K562 (cell line): ENCODE data around the gene SCAMP3. TPM values are rescaled to one million over a fixed set of nuclear protein-coding genes. Genes with fewer than 3 reads are reported as not detected.

Experiments
- ETV1 ChIP-seq: fragments of 450-650 bp; conservative IDR thresholded peaks from 2 replicates; pipeline ENCODE4 v1.6.1; 2016; ENCODE audit warnings: missing genetic modification characterization, control low read depth, low read depth, missing compliant biosample characterization
- FOSL1 ChIP-seq: fragments of 200-800 bp; sonication (Bioruptor generic); conservative IDR thresholded peaks from 2 replicates; pipeline ENCODE4 v1.6.1; 2016; ENCODE audit warnings: missing genetic modification characterization, missing compliant biosample characterization
- KDM2B ChIP-seq: fragments of 250-450 bp; sonication (Bioruptor Pico); IDR thresholded peaks from 2 replicates; pipeline ENCODE4 v1.8.0; 2021; ENCODE audit warnings: mild to moderate bottlenecking, moderate library complexity
- MED1 ChIP-seq: sonication (generic); formaldehyde crosslinking; IDR thresholded peaks from 2 replicates; pipeline ENCODE4 v1.8.1; 2023; ENCODE audit warnings: missing genetic modification reagents, borderline replicate concordance
- NR1H2 ChIP-seq: sonication (generic); formaldehyde crosslinking; IDR thresholded peaks from 2 replicates; pipeline ENCODE4 v1.4.0; 2020; ENCODE audit warnings: mild to moderate bottlenecking, missing genetic modification reagents
- PTRF ChIP-seq: fragments of 450-650 bp; IDR thresholded peaks from 2 replicates; pipeline ENCODE4 v1.6.1; 2016; ENCODE audit warnings: mild to moderate bottlenecking, missing genetic modification characterization, missing compliant biosample characterization
- ZBTB11 ChIP-seq, 3 experiments: fragments of 200-800 bp in 1 of 3; fragments of 250-450 bp in 1 of 3; fragments of 450-650 bp in 1 of 3; sonication (Bioruptor Pico) in 1 of 3; sonication (Bioruptor generic) in 1 of 3; formaldehyde crosslinking in 1 of 3; IDR thresholded peaks; 2 replicates each; pipeline versions ENCODE4 v1.6.1 to v1.8.0; 2016 to 2022; ENCODE audit warnings: mild to moderate bottlenecking in 2 of 3, missing genetic modification characterization in 2 of 3, missing compliant biosample characterization in 1 of 3, moderate library complexity in 1 of 3
- ZNF318 ChIP-seq, 2 experiments: fragments of 450-650 bp; IDR thresholded peaks; 2 replicates each; pipeline ENCODE4 v1.6.1; 2016; ENCODE audit warnings: mild to moderate bottlenecking in 2 of 2, borderline replicate concordance in 1 of 2, low read depth in 1 of 2, moderate library complexity in 1 of 2
- polyA plus RNA-seq, 8 experiments: library from polyadenylated mRNA; depleted of rRNA in 4 of 8; stranded (reverse) in 5 of 8; unstranded in 3 of 8; fragments of >200 nt; fragmentation: Nextera tagmentation in 2 of 8; fragmentation: Illumina TruSeq in 1 of 8; extraction: Ambion mirVana in 2 of 8; extraction: Trizol in 1 of 8; gene quantifications; 2 replicates each; pipeline versions ENCODE4 v1.2.1 to v1.2.3, GENCODE V29; 2011 to 2014; ENCODE audit warnings: inconsistent platforms in 1 of 8, missing spikeins in 1 of 8
- total RNA-seq, 7 experiments: library from RNA; depleted of rRNA in 6 of 7; stranded (reverse); fragments of >200 nt in 6 of 7; fragmentation: Illumina TruSeq in 2 of 7; extraction: Trizol in 2 of 7; gene quantifications; 2 replicates each; pipeline versions ENCODE4 v1.2.1 to v1.2.3, GENCODE V29; 2011 to 2021; ENCODE audit warnings: low replicate concordance in 1 of 7
- TF ChIP-seq, protein P1 (sequence below), 2 experiments: fragments of 450-650 bp in 1 of 2; sonication (generic) in 1 of 2; formaldehyde crosslinking; conservative IDR thresholded peaks; 2 replicates each; pipeline versions ENCODE4 v1.4.0 to v1.8.1; 2020 to 2022; ENCODE audit warnings: mild to moderate bottlenecking in 1 of 2, missing genetic modification reagents in 1 of 2
- TF ChIP-seq, protein P2 (sequence below), 3 experiments: fragments of 200-800 bp in 1 of 3; sonication (Bioruptor generic) in 1 of 3; sonication (generic) in 1 of 3; formaldehyde crosslinking in 1 of 3; IDR thresholded peaks; 2 replicates each; pipeline versions ENCODE4 v1.6.1 to v1.8.0; 2016 to 2022; ENCODE audit warnings: mild to moderate bottlenecking in 2 of 3, missing compliant biosample characterization in 2 of 3, missing genetic modification characterization in 2 of 3, missing genetic modification reagents in 1 of 3

The SCAMP3 gene
- total and polyA plus RNA-seq, 9 of the 15 experiments (the other 6 are each of a cell fraction or from before 2014, with no cell fraction given) = 14.2 to 131 (median 86.1) TPM

- TF ChIP-seq ZBTB11 (CRISPR knock-in tag; IDR thresholded peaks at IDR 0.05) = peak in 1 of 3 experiments; percentile 81; a peak in 2 of 6 replicates
- TF ChIP-seq ETV1 = no peak; the same call in 1 of the 2 replicates
- TF ChIP-seq ZNF318 (IDR thresholded peaks at IDR 0.05; ENCODE audit: borderline replicate concordance in 1 of 2, low read depth in 1 of 2) = no peak
- TF ChIP-seq PTRF (tag) = no peak
- peak; percentile 65; the same call in 1 of the 2 replicates for TF ChIP-seq NR1H2 (CRISPR knock-in tag)
- TF ChIP-seq MED1 (CRISPR knock-in tag) = no peak
- TF ChIP-seq, protein P1, sequence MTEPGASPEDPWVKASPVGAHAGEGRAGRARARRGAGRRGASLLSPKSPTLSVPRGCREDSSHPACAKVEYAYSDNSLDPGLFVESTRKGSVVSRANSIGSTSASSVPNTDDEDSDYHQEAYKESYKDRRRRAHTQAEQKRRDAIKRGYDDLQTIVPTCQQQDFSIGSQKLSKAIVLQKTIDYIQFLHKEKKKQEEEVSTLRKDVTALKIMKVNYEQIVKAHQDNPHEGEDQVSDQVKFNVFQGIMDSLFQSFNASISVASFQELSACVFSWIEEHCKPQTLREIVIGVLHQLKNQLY (CRISPR knock-in tag; conservative IDR thresholded peaks at IDR 0.05) = no peak
- TF ChIP-seq, protein P2, sequence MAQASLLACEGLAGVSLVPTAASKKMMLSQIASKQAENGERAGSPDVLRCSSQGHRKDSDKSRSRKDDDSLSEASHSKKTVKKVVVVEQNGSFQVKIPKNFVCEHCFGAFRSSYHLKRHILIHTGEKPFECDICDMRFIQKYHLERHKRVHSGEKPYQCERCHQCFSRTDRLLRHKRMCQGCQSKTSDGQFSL (CRISPR knock-in tag; IDR thresholded peaks at IDR 0.05) = no peak; the same call in 1 of the 2 replicates
- TF ChIP-seq, protein P2 (tag; IDR thresholded peaks at IDR 0.05) = peak in 1 of 2 experiments; percentile 58; a peak in 1 of 4 replicates
- TF ChIP-seq FOSL1 (tag) = peak; percentile 58; the same call in 1 of the 2 replicates
- TF ChIP-seq KDM2B (CRISPR knock-in tag) = no peak
Measured at GRCh38 chr1:155208541-155209311, 53.4 kb downstream of the SCAMP3 start, which contains the start of gene MTX1 (continued).
